Large intestine (tissue), 12 donors: Measurements from ENCODE around the gene GLYATL3. TPM values are rescaled to one million over a fixed set of nuclear protein-coding genes. Genes with fewer than 3 reads are reported as not detected.
A peak's percentile ranks its signal among the peaks of the same experiment; 100 is the strongest.

ENCODE experiments used
- DNase-seq, 2 donors: peaks; one replicate each; pipeline versions ENCODE4 v3.0.0 to v3.0.0-alpha.2; 2013
- H3K27ac ChIP-seq: one replicate; pipeline ENCODE4 v1.5.1; 2013; ENCODE audit warnings: low read length
- H3K27me3 ChIP-seq: 2 replicates; pipeline ENCODE4 v1.6.1; 2013; ENCODE audit warnings: low read length; ENCODE audit not compliant: control insufficient read depth, insufficient read depth
- H3K36me3 ChIP-seq: 2 replicates; pipeline ENCODE4 v1.6.1; 2013; ENCODE audit warnings: low read length; ENCODE audit not compliant: control insufficient read depth, insufficient read depth
- H3K4me1 ChIP-seq: one replicate; pipeline ENCODE4 v1.6.1; 2013; ENCODE audit warnings: low read length; ENCODE audit not compliant: control insufficient read depth, insufficient read depth
- H3K4me3 ChIP-seq: one replicate; pipeline ENCODE4 v1.5.1; 2013; ENCODE audit warnings: low read length
- H3K9me3 ChIP-seq: one replicate; pipeline ENCODE4 v1.6.1; 2013; ENCODE audit warnings: mild to moderate bottlenecking, low read depth, low read length, moderate library complexity; ENCODE audit not compliant: control insufficient read depth
- WGBS: methylation state at CpG from one replicate; pipeline ENCODE4 v1.1.5; 2013; ENCODE audit warnings: low lambda C conversion rate; ENCODE audit not compliant: insufficient coverage; 5-methylcytosine and 5-hydroxymethylcytosine counted together
- long read RNA-seq, 11 donors: transcript quantifications; one replicate each; lab custom pipeline, GENCODE V29; 2026
- polyA plus RNA-seq: library from polyadenylated mRNA; unstranded; fragments of 120-200 nt; gene quantifications from one replicate; pipeline ENCODE4 v1.2.1, GENCODE V29; 2013

The GLYATL3 gene
- polyA plus RNA-seq: not detected
- long read RNA-seq, donor 1: 0 reads
- long read RNA-seq, donor 2: 0 reads
- long read RNA-seq, donor 3: 0 reads
- long read RNA-seq, donor 4: 0 reads
- long read RNA-seq, donor 5: 0 reads
- long read RNA-seq, donor 6: 0 reads
- long read RNA-seq, donor 7, partial matches to known transcripts: 0 of 1 reads
- long read RNA-seq, donor 7, other reads (novel, unspliced or antisense): 0 of 1 reads
- long read RNA-seq, donor 8: 0 reads
- long read RNA-seq, donor 9: 0 reads
- long read RNA-seq, donor 10: 0 reads
- long read RNA-seq, donor 11: 0 reads

GRCh38 chr6:49499623-49500022 is at the start of gene GLYATL3:
TSS of gene GLYATL3 (plus strand) at chr6:49499923. CDS start at chr6:49511991, 12,068 bp downstream.
- H3K27me3 ChIP-seq: no peaks in the 10 kb centered on the region
- no peaks in the 10 kb centered on the region for H3K9me3 ChIP-seq
- no peak for DNase-seq
- H3K4me3 ChIP-seq: no peak within 1 kb of the TSS
- H3K27ac ChIP-seq: no peak within 1 kb of the TSS
- no peaks in the 10 kb centered on the region for H3K36me3 ChIP-seq
- no peaks in the 10 kb centered on the region for H3K4me1 ChIP-seq
- WGBS: 83% methylated on average over 1 of the region's 2 CpGs

- peaks cover 35% of the 10 kb centered on the region for H3K36me3 ChIP-seq
- DNase-seq: no peak
Observed at GRCh38 chr6:49453221-49453620, 46.5 kb upstream of the GLYATL3 start.

GRCh38 chr6:49454787-49455709 is 44.7 kb upstream of the GLYATL3 start:
- H3K4me3 ChIP-seq: no peak overlapping the region
- H3K27ac ChIP-seq: no peak overlapping the region
- no peaks in the 10 kb centered on the region for H3K4me1 ChIP-seq
- peaks cover 30% of the 10 kb centered on the region for H3K36me3 ChIP-seq
- no peak for DNase-seq
- WGBS: 100% methylated on average over 1 of the region's 3 CpGs
- H3K27me3 ChIP-seq: no peaks in the 10 kb centered on the region
- no peaks in the 10 kb centered on the region for H3K9me3 ChIP-seq

More at GRCh38 chr6:49453221-49453620, 46.5 kb upstream of the GLYATL3 start:
- Histone ChIP-seq H3K27me3 (no peaks in the 10 kb centered on the region), H3K27ac (no peak overlapping the region), H3K4me3 (no peak overlapping the region), H3K9me3 (no peaks in the 10 kb centered on the region), H3K4me1 (no peaks in the 10 kb centered on the region)
- WGBS: no CpG with 5 or more reads among the region's 2 CpGs

- H3K27me3 ChIP-seq: no peaks in the 10 kb centered on the region
- H3K4me1 ChIP-seq: peaks cover 4% of the 10 kb centered on the region
- WGBS: no CpG with 5 or more reads among the region's 4 CpGs
- H3K4me3 ChIP-seq: no peak overlapping the region
- H3K9me3 ChIP-seq: no peaks in the 10 kb centered on the region
- DNase-seq: no peak
- no peak overlapping the region for H3K27ac ChIP-seq
- peaks cover 23% of the 10 kb centered on the region for H3K36me3 ChIP-seq
Observed at GRCh38 chr6:49457771-49458170, 42.0 kb upstream of the GLYATL3 start.

- H3K27me3 ChIP-seq: no peaks in the 10 kb centered on the region
- H3K4me3 ChIP-seq: peak overlapping the region; percentile 71
- H3K36me3 ChIP-seq: peaks cover 6% of the 10 kb centered on the region
- H3K9me3 ChIP-seq: no peaks in the 10 kb centered on the region
- WGBS: no CpG with 5 or more reads among the region's 3 CpGs
- peak in 1 of 2 donors; percentile 31 for DNase-seq
- peaks cover 7% of the 10 kb centered on the region for H3K4me1 ChIP-seq
- peak overlapping the region; percentile 95 for H3K27ac ChIP-seq
Observed at GRCh38 chr6:49462071-49462470, 37.7 kb upstream of the GLYATL3 start.

GRCh38 chr6:49462599-49462926 is 37.2 kb upstream of the GLYATL3 start:
- Histone ChIP-seq H3K27ac (peak overlapping the region; percentile 95), H3K9me3 (no peaks in the 10 kb centered on the region), H3K4me3 (peak overlapping the region; percentile 71), H3K36me3 (peaks cover 4% of the 10 kb centered on the region), H3K4me1 (peaks cover 7% of the 10 kb centered on the region), H3K27me3 (no peaks in the 10 kb centered on the region)
- no peak for DNase-seq
- no CpG with 5 or more reads among the region's 7 CpGs for whole genome bisulfite sequencing

- H3K27me3 ChIP-seq: no peaks in the 10 kb centered on the region
- peak; percentile 96 to 97 for DNase-seq
- H3K9me3 ChIP-seq: no peaks in the 10 kb centered on the region
- H3K27ac ChIP-seq: peak within 1 kb of the TSS; percentile 95
- H3K4me3 ChIP-seq: peak within 1 kb of the TSS; percentile 71
- 0% methylated on average over 1 of the region's 37 CpGs for WGBS
- H3K4me1 ChIP-seq: peaks cover 7% of the 10 kb centered on the region
- peaks cover 4% of the 10 kb centered on the region for H3K36me3 ChIP-seq
Observed at GRCh38 chr6:49462927-49463611, 36.7 kb upstream of the GLYATL3 start, which contains the start of the genes CENPQ and MMUT. TSS of gene CENPQ (plus strand) at chr6:49463370. CDS start at chr6:49470177, 6,807 bp downstream. TSS of gene MMUT (minus strand) at chr6:49463253. CDS start at chr6:49459466, 3,787 bp downstream.

- peak overlapping the region; percentile 71 for H3K4me3 ChIP-seq
- H3K4me1 ChIP-seq: peaks cover 7% of the 10 kb centered on the region
- no CpG with 5 or more reads among the region's 4 CpGs for WGBS
Observed at GRCh38 chr6:49463612-49463967, 36.1 kb upstream of the GLYATL3 start.

GRCh38 chr6:49464691-49465090 is 35.0 kb upstream of the GLYATL3 start:
- 100% methylated on average over 1 of the region's 2 CpGs for WGBS
- Histone ChIP-seq H3K4me1 (peaks cover 7% of the 10 kb centered on the region), H3K27ac (no peak overlapping the region), H3K9me3 (no peaks in the 10 kb centered on the region), H3K4me3 (no peak overlapping the region), H3K27me3 (no peaks in the 10 kb centered on the region), H3K36me3 (no peaks in the 10 kb centered on the region)
- DNase-seq: no peak

More at GRCh38 chr6:49463612-49463967, 36.1 kb upstream of the GLYATL3 start:
- peaks cover 4% of the 10 kb centered on the region for H3K36me3 ChIP-seq
- H3K27me3 ChIP-seq: no peaks in the 10 kb centered on the region
- H3K27ac ChIP-seq: peak overlapping the region; percentile 95
- no peak for DNase-seq
- H3K9me3 ChIP-seq: no peaks in the 10 kb centered on the region

GRCh38 chr6:49468042-49468441 is 31.7 kb upstream of the GLYATL3 start:
- H3K36me3 ChIP-seq: peaks cover 4% of the 10 kb centered on the region
- H3K4me1 ChIP-seq: peaks cover 3% of the 10 kb centered on the region
- no peaks in the 10 kb centered on the region for H3K9me3 ChIP-seq
- DNase-seq: no peak
- H3K27me3 ChIP-seq: no peaks in the 10 kb centered on the region
- H3K4me3 ChIP-seq: no peak overlapping the region
- no CpG with 5 or more reads among the region's 9 CpGs for WGBS
- no peak overlapping the region for H3K27ac ChIP-seq
